Measurements from ENCODE around the gene SHCBP1. TPM values are rescaled to one million over a fixed set of nuclear protein-coding genes. Genes with fewer than 3 reads are reported as not detected.

Gene SHCBP1
- total RNA-seq, 1 experiment from 2014 or later = 31.0 TPM

DNA sequence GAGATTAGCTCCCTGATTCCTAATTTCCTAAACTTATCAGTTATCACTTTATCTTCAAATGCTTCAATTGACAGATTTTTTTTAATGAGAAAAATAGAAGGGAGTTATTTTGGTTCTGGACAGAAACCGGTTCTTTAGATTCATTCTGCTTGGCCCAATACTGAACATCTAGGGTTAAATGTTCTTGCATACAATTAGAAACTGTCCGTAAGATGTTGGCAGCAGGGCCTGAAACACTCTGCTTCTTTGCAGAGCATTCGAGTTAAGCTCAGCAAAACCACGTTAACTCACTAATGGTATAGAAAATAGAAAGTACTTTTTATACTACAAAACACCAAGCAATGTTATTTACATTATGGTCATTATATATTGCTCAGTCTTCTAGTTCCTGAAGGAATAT is 7.2 kb downstream of the SHCBP1 start:
- no peak for DNase-seq (ENCODE audit: low spot score)

DNA sequence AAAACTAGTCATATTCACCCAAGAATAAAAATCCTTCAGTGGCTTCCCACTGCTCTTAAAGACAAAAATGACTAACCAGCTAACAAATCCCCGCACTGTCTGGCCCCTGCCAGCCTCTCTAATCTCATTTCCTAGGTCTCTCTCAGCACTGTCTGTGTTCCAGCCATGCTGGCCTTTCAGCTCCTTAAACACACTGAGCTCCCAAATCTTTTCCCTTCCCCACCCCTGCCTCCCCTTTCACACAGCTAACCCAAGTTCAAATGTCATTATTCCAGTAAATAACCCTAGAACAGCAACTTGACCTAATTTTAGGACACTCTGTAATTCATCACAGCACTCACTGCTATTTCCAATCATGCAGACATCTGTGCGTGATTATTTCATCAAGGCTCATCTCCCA is 7.8 kb downstream of the SHCBP1 start:
- no peak for DNase-seq (ENCODE audit: low spot score)

DNA sequence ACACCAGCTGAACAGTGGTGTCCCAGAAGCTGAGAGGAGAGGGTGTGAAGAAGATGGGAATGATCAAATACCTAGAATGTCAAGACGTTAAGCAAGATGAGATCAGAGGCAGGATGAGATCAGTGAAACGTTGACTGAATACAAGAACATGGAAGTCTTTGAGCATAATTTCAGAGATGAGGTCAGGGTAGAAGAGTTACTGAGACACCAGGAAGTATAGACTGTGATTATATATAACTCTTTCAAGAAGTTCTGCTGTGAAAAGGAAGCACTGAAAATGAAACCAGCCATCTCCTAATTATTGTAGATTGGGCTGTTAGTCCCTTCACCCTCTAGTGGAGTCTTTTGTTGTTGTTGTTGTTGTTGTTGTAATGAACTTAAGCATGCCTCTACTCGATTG is 9.1 kb downstream of the SHCBP1 start:
- DNase-seq (ENCODE audit: low spot score) = no peak

GRCh38 chr16:46607529-46607928 is 13.7 kb downstream of the SHCBP1 start:
- DNase-seq (ENCODE audit: low spot score) = peak; percentile 17

GRCh38 chr16:46606231-46606630 is 14.9 kb downstream of the SHCBP1 start:
- DNase-seq (ENCODE audit: low spot score) = no peak

DNA sequence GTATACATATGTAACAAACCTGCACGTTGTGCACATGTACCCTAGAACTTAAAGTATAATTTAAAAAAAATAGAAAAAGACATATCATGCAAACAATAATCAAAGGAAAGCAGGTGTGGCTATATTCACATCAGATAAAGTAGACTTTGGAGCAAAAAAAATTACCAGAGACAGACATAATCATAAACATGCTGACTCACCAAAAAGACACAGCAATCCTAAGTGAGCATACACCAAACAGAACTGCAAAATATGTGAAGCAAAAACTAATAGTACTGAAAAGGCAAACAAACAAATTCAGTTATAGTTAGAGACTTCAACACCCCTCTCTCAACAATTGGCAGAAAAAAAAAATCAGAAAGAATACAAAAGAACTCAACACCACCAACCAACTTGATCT is 29.9 kb downstream of the SHCBP1 start:
- DNase-seq (ENCODE audit: low spot score) = no peak

GRCh38 chr16:46586011-46586577 is 35.1 kb downstream of the SHCBP1 start:
- DNase-seq (ENCODE audit: low spot score) = no peak

DNA sequence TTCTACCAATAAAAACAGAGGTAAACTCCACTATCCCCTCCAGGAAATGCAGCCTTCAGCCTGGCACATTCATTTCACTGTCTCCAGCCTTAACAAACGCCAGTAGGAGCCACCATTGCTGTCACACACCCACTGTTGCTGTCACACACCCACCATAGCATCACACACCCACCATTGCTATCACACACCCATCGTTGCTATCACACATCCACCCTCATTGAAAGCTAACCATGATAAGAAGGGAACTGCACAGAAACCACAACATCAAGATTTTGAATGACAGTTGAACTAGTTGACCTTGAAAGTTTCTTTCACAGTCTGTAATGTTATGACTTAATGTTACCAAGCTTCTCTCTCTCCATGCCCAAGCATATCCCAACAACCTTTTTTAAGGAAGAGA is 38.1 kb downstream of the SHCBP1 start:
- DNase-seq (ENCODE audit: low spot score) = no peak

- no peak for DNase-seq (ENCODE audit: low spot score)
These were observed 38.9 kb downstream of the SHCBP1 start for GRCh38 chr16:46582313-46582712.

- no peak for DNase-seq (ENCODE audit: low spot score)
These were observed 43.1 kb downstream of the SHCBP1 start for GRCh38 chr16:46577988-46578579.

- no peak for DNase-seq (ENCODE audit: low spot score)
These were observed 47.4 kb downstream of the SHCBP1 start for GRCh38 chr16:46573834-46574159.

GRCh38 chr16:46573008-46573833 is 48.0 kb downstream of the SHCBP1 start:
- peak; percentile 57 for DNase-seq (ENCODE audit: low spot score)

DNA sequence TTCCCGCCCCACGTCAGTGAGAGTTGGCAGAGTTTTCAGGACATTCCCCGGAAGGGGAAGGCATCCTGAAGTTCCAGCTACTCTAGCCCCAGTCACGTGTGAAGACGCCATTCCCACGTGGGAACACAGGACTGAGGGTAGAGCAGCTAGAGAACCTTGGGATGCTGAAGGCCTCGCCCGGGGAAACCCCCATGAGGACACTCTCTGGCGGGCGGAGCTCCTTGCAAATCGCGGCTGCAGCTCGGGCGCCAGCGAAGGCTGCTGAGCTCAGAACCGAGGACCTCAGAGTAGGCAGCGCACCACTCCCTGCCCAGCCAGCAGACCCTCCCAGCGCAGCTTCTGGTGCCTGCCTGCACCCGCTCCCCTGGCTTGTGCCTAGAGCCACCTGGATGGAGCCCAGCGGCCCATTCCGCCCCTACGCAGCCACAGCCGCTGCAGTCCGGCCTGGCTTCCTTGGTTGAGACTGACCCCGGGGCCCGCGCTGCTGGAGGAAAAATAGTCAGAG is 51.9 kb downstream of the SHCBP1 start:
- DNase-seq (ENCODE audit: low spot score) = no peak

DNA sequence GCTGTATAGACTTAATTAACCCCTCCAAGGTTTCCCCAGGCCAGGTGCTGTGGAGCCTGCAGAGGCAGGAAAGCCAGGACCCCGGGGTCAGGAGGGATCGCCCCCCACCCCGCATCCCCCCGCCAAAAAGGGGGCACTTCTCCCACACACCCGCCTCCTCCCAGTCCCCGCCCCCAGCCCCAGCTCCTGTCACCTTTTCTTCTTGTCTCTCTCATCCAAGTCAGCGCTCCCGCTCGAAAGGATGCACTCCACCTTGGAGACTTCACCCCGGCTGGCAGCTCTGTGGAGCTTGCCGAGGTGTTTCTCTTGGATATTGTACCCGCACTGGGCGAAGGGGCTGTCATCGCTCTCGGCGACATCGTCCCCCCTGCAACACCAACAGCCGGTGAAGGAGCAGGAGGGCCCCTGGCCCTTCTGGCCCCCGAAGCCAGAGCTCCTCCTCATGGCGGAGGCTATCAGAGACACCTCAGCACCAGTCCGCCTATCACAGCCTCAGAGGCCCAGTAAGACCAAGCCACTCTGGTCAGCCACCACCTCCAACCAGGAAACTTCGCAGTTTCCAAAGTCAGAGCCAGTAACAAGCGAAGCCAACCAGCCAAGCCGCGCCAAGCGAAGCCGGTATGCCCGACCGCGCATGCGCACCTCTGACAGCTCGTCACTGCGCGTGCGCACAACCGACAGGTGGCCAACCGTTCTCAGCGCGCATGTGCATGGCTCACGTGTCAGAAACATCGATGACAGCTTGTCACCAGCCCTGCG is 52.5 kb downstream of the SHCBP1 start:
- DNase-seq (ENCODE audit: low spot score) = no peak

GRCh38 chr16:46562979-46563378 is 58.2 kb downstream of the SHCBP1 start:
- no peak for DNase-seq (ENCODE audit: low spot score)

DNA sequence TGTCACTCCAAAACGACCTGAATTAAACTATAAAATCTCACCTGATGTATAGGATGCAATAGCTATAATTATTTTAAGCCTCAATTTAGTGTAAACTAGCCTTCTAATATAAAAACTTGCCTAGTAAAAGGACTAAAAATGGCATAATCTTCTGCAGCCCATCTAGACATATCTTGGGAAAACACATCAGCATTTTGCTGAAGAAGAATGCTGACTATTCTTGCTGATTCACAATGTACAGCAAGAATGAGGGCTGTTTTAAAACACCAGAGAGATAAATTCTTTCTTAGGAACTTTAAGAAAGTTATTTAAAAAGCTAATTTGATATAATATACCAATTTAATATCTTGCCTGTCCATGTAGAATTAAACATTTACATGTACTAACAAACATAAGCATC is 63.2 kb downstream of the SHCBP1 start:
- no peak for DNase-seq (ENCODE audit: low spot score)

DNA sequence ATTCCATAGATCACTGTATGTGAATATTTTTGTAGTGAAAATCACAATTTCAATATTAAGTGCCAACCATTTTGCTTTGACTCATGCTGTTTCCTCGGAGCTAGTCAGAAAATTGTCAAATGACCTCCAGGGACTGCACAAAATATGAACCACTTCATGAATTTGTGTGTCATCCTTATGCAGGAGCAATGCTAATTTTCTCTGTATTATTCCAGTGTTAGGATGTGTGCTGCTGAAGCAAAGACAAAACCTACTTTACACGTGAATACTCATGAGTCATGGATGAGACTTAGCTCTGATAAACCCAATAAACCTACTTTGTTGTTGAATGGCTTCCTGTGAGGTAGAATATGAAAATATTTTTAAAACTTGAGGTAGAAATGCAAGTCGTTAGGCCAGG is 65.2 kb downstream of the SHCBP1 start:
- no peak for DNase-seq (ENCODE audit: low spot score)

- peak; percentile 63 for DNase-seq (ENCODE audit: low spot score)
These were observed 66.7 kb downstream of the SHCBP1 start for GRCh38 chr16:46554435-46554834.

DNA sequence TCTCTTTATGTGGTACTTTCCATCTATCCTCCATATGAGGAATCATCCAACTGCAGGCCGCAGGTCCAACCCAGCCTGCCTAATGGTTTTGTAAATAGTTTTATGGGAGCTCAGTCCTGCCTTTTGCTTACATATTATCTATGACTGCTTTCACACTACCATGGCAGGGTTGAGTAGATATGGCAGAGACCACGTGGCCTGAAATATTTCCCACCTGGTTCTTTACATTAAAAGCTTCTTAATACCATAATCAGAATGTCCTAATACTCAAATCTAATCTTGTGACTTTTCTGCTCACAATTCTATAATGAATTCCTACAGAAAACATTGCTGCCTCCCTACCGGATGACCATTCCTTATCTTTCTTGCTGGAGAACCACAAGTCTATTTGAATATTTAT is 71.7 kb downstream of the SHCBP1 start:
- no peak for DNase-seq (ENCODE audit: low spot score)

All from H4 (cell line).